ENCODE measurements around the gene NHEJ1. TPM values are rescaled to one million over a fixed set of nuclear protein-coding genes. Genes with fewer than 3 reads are reported as not detected.

The NHEJ1 gene
- total RNA-seq, 1 experiment from 2014 or later = 22.3 TPM

GRCh38 chr2:219176818-219177551 is 16.4 kb upstream of the NHEJ1 start, which contains the start of gene CNPPD1 (continued):
- no peak for TF ChIP-seq ATF2 (CRISPR knock-in tag; IDR thresholded peaks at IDR 0.05; ENCODE audit: borderline replicate concordance, low read depth)
- no peak for TF ChIP-seq ZNF425 (CRISPR knock-in tag; conservative IDR thresholded peaks at IDR 0.05)
- TF ChIP-seq FOXK1 (CRISPR knock-in tag; IDR thresholded peaks at IDR 0.05) = peak; percentile 76; the same call in 1 of the 2 replicates
- peak; percentile 67; the same call in 1 of the 2 replicates for TF ChIP-seq ZNF232 (CRISPR knock-in tag; IDR thresholded peaks at IDR 0.05)
- TF ChIP-seq TP53 (CRISPR knock-in tag; IDR thresholded peaks at IDR 0.05) = peak; percentile 79
- peak; percentile 89; the same call in 1 of the 2 replicates for TF ChIP-seq FOXP1 (CRISPR knock-in tag; IDR thresholded peaks at IDR 0.05; ENCODE audit: borderline replicate concordance)
- TF ChIP-seq E2F1 (CRISPR knock-in tag; IDR thresholded peaks at IDR 0.05) = 0 out of 2 replicates have a peak, but pooled peaks have one; percentile 23
- no peak for TF ChIP-seq RORB (CRISPR knock-in tag; IDR thresholded peaks at IDR 0.05)
- no peak for TF ChIP-seq ZNF281 (CRISPR knock-in tag; IDR thresholded peaks at IDR 0.05)
- peak; percentile 93 for TF ChIP-seq ZBTB43 (CRISPR knock-in tag; IDR thresholded peaks at IDR 0.05)
- TF ChIP-seq MLX (CRISPR knock-in tag; IDR thresholded peaks at IDR 0.05) = no peak
- no peak for TF ChIP-seq EMX1 (CRISPR knock-in tag; IDR thresholded peaks at IDR 0.05)
- TF ChIP-seq ERG (CRISPR knock-in tag; IDR thresholded peaks at IDR 0.05) = no peak
- TF ChIP-seq FOXJ3 (CRISPR knock-in tag; IDR thresholded peaks at IDR 0.05; ENCODE audit: borderline replicate concordance) = no peak
- no peak for TF ChIP-seq AR (CRISPR knock-in tag; IDR thresholded peaks at IDR 0.05)
- no peak for TF ChIP-seq ZNF671 (CRISPR knock-in tag; IDR thresholded peaks at IDR 0.05)
- TF ChIP-seq PREB (CRISPR knock-in tag; IDR thresholded peaks at IDR 0.05; ENCODE audit: borderline replicate concordance) = no peak
- peak; percentile 85; the same call in 1 of the 2 replicates for TF ChIP-seq FOXP4 (CRISPR knock-in tag; IDR thresholded peaks at IDR 0.05)
- TF ChIP-seq ZMAT4 (CRISPR knock-in tag; IDR thresholded peaks at IDR 0.05) = no peak
